HG02943 (cell line): ENCODE measurements around the gene KRTAP10-3.

Experiments used
- ATAC-seq: cut with Tn5 transposase; IDR thresholded peaks from one replicate; pipeline ENCODE4 v1.9.1; 2021; ENCODE audit warnings: mild to moderate bottlenecking, low read depth, moderate library complexity; ENCODE audit not compliant: unreplicated experiment

The KRTAP10-3 gene

GRCh38 chr21:44509539-44509938 is 49.1 kb downstream of the KRTAP10-3 start:
- ATAC-seq: no peak

- ATAC-seq: no peak
Observed at GRCh38 chr21:44508711-44509445, 49.7 kb downstream of the KRTAP10-3 start.

- no peak for ATAC-seq
Observed at GRCh38 chr21:44508426-44508710, 50.2 kb downstream of the KRTAP10-3 start.
